Activated naive CD8-positive, alpha-beta T cell treated with anti-CD3 and anti-CD28 coated beads, Interleukin-2, amount 10 ng/mL, durations not matched to agents 7 days and 5 days (primary cell): ENCODE data around the gene VPS52. TPM values are rescaled to one million over a fixed set of nuclear protein-coding genes. Genes with fewer than 3 reads are reported as not detected.

Experiments
- ATAC-seq: fragments of 150-1000 bp; cut with Tn5 transposase; one replicate; pipeline ENCODE4 v1.10.0; 2021; ENCODE audit warnings: low read depth, moderate library complexity
- POLR2A ChIA-PET: fragments of 350-600 bp; sonication (Branson Sonifier 250); formaldehyde crosslinking; loops from one replicate; lab custom pipeline; 2021; ENCODE audit warnings: antibody characterized with exemption; lab: Charles Lee
- DNase-seq: peaks from one replicate; pipeline ENCODE4 v3.0.0; 2021
- H3K27ac Mint-ChIP-seq: one replicate; pipeline ENCODE4 v1.8.0; 2022; ENCODE audit warnings: mild to moderate bottlenecking, mixed read lengths
- H3K27me3 Mint-ChIP-seq: one replicate; pipeline ENCODE4 v1.8.0; 2022; ENCODE audit warnings: mild to moderate bottlenecking, moderate library complexity, mixed read lengths
- H3K36me3 Mint-ChIP-seq: one replicate; pipeline ENCODE4 v1.8.0; 2021; ENCODE audit warnings: mild to moderate bottlenecking, mixed read lengths
- H3K4me1 Mint-ChIP-seq: one replicate; pipeline ENCODE4 v1.8.0; 2021; ENCODE audit warnings: mixed read lengths
- H3K4me3 Mint-ChIP-seq: one replicate; pipeline ENCODE4 v1.8.0; 2022; ENCODE audit warnings: mild to moderate bottlenecking, moderate library complexity, mixed read lengths
- H3K9me3 Mint-ChIP-seq: one replicate; pipeline ENCODE4 v1.8.0; 2021; ENCODE audit warnings: mixed read lengths
- total RNA-seq, 2 experiments: library from RNA; stranded (reverse); gene quantifications; one replicate each; pipeline ENCODE4 v1.2.3, GENCODE V29; 2021

Gene VPS52
- total RNA-seq, 2 experiments from 2014 or later = 72.3 to 76.0 TPM

DNA sequence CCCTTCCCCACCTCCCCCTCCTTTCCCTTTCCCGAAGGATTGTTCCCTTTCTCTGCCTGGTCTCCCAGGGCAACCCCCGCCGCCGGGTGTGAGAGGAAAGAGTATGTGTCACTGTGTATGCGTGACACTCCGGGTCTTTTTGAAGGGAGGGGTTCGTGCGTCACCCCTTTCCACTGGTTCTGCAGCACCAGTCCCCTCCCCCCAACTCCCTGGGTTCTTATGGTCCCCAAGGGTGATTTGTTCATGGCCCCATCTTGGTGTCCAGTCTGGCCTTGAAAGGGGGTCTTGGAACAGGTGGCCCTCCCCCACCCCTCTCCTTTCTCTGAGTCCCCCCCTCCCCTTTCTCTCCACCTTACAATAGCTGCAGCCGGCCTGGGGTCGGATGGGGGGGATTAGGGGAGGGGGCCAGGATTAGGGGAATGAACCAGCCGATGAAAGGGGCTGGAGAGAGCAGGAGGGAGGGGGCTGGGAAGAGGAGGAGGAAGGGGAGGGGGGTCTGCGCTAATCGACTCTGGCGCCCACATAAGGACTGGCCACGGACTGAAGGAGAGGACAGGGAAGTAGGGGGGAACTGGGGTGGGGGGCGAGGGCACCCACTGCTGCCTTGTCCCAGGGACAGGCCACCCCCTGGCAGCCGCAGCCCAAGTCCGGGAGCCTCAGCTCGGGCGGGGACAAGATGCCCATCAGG lies 64.7 kb downstream of the VPS52 start:
- Mint-ChIP-seq H3K27ac (peak overlapping the region; percentile 90), H3K4me3 (peak overlapping the region; percentile 91)

DNA sequence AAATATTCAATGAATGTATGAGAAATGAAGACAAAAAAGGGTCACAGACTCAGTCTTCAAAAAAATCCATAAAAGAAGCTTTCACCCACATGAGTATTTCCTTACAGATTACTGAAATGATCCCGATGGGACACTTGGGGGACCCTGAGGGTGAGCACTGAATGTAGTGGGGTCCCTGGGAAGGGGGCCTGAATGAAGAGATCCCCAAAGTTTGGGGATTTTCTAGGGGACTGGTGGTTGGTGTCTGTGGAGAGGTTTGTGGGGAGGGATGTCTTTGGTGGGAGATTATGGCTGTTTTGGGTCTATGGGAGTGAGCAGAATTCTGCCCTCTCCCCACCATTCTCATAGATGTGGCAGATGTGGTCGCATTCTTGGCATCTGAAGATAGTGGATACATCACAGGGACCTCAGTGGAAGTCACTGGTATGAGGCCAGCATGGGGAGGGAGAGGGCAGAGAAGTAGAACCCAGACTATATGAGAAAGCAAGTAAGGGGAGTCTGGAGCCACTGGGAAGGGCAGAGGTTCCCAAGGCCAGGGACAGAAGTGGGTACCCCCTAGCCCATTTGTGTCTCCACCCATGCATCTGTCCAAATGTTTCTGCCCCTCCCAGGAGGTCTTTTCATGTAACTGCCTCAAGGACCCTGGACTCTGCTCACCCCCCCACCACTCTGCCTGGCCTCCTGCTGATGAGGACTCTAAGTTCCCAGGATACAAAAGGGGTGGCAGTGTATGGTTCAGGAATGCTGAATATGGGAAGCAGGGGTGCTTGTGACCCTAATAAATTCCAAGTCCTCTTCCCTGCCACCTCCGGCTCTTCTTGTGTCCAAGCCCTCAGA lies 65.4 kb downstream of the VPS52 start:
- peaks cover 26% of the 10 kb centered on the region for H3K36me3 Mint-ChIP-seq
- DNase-seq (no peak), ATAC-seq (no peak)
- peak overlapping the region; percentile 62 for H3K27ac Mint-ChIP-seq
- H3K4me1 Mint-ChIP-seq = peaks cover 42% of the 10 kb centered on the region
- POLR2A ChIA-PET = interaction anchor here (0.7 to 1.4 kb wide), 2 partner anchors 23 to 42 kb away, joined by 4 to 5 read pairs; no protein-coding TSS in a partner anchor
- peak overlapping the region; percentile 46 for H3K4me3 Mint-ChIP-seq
- no peaks in the 10 kb centered on the region for H3K27me3 Mint-ChIP-seq
- H3K9me3 Mint-ChIP-seq = no peaks in the 10 kb centered on the region

More for the DNA sequence above, 64.7 kb downstream of the VPS52 start:
- POLR2A ChIA-PET = interaction anchor here (1.5 to 2.5 kb wide), 3 partner anchors 9 to 53 kb away, joined by 3 to 26 read pairs (median 4); no protein-coding TSS in a partner anchor
- Mint-ChIP-seq H3K36me3 (peaks cover 22% of the 10 kb centered on the region), H3K9me3 (no peaks in the 10 kb centered on the region), H3K27me3 (no peaks in the 10 kb centered on the region), H3K4me1 (peaks cover 38% of the 10 kb centered on the region)
- DNase-seq = no peak
- no peak for ATAC-seq

DNA sequence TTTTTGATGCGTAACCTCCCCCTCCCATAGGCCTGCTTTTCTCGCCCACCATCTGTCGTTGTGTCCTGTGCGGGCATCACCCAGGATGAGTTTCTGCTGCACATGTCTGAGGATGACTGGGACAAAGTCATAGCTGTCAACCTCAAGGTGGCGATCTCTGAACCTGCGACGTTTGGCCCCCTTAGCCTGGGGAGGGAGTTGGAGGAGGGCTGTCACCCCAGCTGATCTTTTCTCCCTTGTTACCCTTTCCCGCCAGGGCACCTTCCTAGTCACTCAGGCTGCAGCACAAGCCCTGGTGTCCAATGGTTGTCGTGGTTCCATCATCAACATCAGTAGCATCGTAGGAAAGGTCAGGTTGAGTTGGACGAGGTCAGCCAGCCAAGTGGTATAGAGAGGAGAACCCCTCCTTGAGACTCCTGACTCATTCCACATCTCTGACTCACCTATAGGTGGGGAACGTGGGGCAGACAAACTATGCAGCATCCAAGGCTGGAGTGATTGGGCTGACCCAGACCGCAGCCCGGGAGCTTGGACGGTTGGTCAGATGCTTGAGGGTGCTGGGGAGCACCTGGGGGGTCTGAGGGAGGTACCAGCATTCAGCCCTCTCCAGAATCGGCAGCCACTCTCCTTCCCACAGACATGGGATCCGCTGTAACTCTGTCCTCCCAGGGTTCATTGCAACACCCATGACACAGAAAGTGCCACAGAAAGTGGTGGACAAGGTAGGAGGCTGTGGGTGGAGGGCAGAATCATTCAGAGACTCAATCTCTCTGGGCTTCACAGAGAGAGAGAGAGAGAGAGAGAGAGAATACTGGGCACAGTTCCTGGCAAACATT lies 66.3 kb downstream of the VPS52 start:
- POLR2A ChIA-PET = interaction anchor here (0.6 to 1.7 kb wide), 7 partner anchors 22 to 188 kb away, joined by 3 to 15 read pairs (median 5); partner anchors contain the start of genes B3GALT4, RPS18 and VPS52
- ATAC-seq (no peak), DNase-seq (no peak)
- Mint-ChIP-seq H3K27me3 (no peaks in the 10 kb centered on the region), H3K27ac (peak overlapping the region; percentile 93), H3K36me3 (peaks cover 26% of the 10 kb centered on the region), H3K9me3 (no peaks in the 10 kb centered on the region), H3K4me3 (peak overlapping the region; percentile 97), H3K4me1 (peaks cover 42% of the 10 kb centered on the region)

DNA sequence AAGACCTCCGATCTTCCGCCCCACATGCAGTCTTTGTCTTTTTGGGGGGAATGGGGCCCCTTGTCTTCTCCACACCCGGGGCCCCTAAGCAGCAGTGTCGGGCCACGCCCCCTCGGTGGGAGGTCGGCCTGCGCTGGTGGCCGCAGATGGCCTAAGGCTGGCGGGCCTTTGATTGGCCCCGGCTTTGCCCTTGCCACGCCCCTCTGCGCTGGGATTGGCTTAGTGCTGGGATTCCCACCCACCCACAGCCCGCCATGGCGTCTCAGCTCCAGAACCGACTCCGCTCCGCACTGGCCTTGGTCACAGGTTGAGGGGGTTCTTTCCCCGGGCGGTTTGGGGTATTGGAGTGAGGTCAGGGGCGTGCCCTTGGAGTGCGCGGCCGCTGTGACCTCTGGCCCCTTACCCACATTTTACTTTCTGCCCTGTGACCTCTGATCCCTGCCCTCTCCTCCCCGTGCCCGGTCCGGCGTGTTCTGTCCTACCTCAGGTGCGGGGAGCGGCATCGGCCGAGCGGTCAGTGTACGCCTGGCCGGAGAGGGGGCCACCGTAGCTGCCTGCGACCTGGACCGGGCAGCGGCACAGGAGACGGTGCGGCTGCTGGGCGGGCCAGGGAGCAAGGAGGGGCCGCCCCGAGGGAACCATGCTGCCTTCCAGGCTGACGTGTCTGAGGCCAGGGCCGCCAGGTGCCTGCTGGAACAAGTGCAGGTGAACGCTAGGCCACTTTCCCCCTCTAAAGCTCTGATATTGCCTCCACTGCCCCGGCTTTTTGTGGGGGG lies 67.1 kb downstream of the VPS52 start, which contains the start of gene HSD17B8:
Gene HSD17B8, plus strand, starts transcription at position 241 of the 776 bp plus-strand sequence. Its CDS starts 14 bp downstream, at position 255.
- POLR2A ChIA-PET = interaction anchor here (0.6 to 1.7 kb wide), 7 partner anchors 21 to 189 kb away, joined by 3 to 15 read pairs (median 5); partner anchors contain the start of genes B3GALT4, RPS18 and VPS52
- no peaks in the 10 kb centered on the region for H3K9me3 Mint-ChIP-seq
- peaks cover 24% of the 10 kb centered on the region for H3K36me3 Mint-ChIP-seq
- no peaks in the 10 kb centered on the region for H3K27me3 Mint-ChIP-seq
- peaks cover 44% of the 10 kb centered on the region for H3K4me1 Mint-ChIP-seq
- DNase-seq (peak; percentile 91), ATAC-seq (peak; percentile 65)
- peak within 1 kb of the TSS; percentile 97 for H3K4me3 Mint-ChIP-seq
- peak within 1 kb of the TSS; percentile 93 for H3K27ac Mint-ChIP-seq

DNA sequence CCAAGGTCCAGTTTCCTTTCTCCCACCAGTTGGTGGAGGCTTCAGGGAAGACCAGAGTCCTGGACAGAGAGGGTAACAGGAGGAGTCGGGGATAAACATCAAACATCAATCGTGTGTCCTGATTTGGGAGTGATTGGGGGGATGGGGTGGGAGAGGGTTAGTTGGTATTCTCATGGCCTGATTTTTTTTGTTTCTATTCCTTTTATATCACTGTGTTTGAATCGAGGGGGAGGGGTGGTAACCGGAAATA lies 67.6 kb downstream of the VPS52 start:
- peaks cover 44% of the 10 kb centered on the region for H3K4me1 Mint-ChIP-seq
- POLR2A ChIA-PET = interaction anchor here (1.0 to 1.7 kb wide), 4 partner anchors 20 to 73 kb away, joined by 3 to 15 read pairs (median 5); partner anchors contain the start of genes B3GALT4, RPS18 and VPS52
- peak overlapping the region; percentile 97 for H3K4me3 Mint-ChIP-seq
- H3K27ac Mint-ChIP-seq = peak overlapping the region; percentile 79
- no peak for ATAC-seq
- DNase-seq = no peak
- no peaks in the 10 kb centered on the region for H3K27me3 Mint-ChIP-seq
- no peaks in the 10 kb centered on the region for H3K9me3 Mint-ChIP-seq
- peaks cover 21% of the 10 kb centered on the region for H3K36me3 Mint-ChIP-seq

DNA sequence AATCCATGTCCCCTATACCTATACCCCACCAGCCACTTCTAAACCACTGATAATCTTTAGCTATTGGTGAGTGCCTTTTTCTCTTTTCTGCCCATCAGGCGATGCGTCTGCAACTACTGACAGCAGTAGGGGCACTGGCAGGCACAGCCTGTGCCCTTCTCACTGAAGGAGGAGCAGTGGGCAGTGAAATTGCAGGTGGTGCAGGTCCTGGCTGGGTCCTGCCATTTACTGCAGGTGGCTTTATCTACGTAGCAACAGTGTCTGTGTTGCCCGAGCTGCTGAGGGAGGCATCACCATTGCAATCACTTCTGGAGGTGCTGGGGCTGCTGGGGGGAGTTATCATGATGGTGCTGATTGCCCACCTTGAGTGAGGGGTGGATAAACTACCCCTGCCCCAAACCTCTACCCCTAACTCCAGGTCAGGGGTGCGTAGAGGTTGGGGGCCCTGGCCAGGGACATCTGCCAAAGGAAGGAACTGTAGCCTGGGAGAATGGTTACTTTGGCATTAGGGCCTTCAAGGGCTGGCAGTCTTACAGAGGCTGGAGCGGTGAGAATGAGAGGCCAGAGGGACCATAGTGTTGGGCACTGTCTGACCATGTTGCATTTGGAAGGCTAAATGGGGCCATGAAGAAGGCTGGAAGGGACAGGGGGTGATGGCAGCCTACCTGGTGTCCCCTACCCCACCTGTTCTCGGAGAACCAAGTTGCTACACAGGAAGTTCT lies 68.1 kb downstream of the VPS52 start:
- ATAC-seq = no peak
- Mint-ChIP-seq H3K27ac (peak overlapping the region; percentile 77), H3K4me1 (peaks cover 44% of the 10 kb centered on the region), H3K36me3 (peaks cover 21% of the 10 kb centered on the region), H3K9me3 (no peaks in the 10 kb centered on the region), H3K27me3 (no peaks in the 10 kb centered on the region), H3K4me3 (peak overlapping the region; percentile 97)
- POLR2A ChIA-PET = no interaction called here
- DNase-seq = no peak

DNA sequence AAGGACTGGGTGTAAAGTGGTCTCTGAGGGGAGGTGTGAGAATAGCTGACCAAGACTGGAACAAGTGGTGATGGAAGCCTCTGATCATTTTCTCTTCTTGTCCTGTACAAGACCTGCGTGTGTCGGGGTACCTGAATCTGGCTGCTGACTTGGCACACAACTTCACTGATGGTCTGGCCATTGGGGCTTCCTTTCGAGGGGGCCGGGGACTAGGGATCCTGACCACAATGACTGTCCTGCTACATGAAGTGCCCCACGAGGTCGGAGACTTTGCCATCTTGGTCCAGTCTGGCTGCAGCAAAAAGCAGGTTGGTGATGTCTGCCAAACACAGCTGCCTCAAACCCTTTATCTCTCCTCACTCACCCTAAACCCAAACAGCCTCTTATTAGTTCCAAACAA lies 68.9 kb downstream of the VPS52 start:
- H3K4me1 Mint-ChIP-seq = peaks cover 51% of the 10 kb centered on the region
- H3K27me3 Mint-ChIP-seq = no peaks in the 10 kb centered on the region
- H3K27ac Mint-ChIP-seq = peak overlapping the region; percentile 96
- peak overlapping the region; percentile 28 for H3K4me3 Mint-ChIP-seq
- no peaks in the 10 kb centered on the region for H3K9me3 Mint-ChIP-seq
- POLR2A ChIA-PET = interaction anchor here (0.5 kb wide), 1 partner anchor 13 kb away, joined by 3 read pairs; no protein-coding TSS in a partner anchor
- DNase-seq (no peak), ATAC-seq (no peak)
- H3K36me3 Mint-ChIP-seq = peaks cover 21% of the 10 kb centered on the region

DNA sequence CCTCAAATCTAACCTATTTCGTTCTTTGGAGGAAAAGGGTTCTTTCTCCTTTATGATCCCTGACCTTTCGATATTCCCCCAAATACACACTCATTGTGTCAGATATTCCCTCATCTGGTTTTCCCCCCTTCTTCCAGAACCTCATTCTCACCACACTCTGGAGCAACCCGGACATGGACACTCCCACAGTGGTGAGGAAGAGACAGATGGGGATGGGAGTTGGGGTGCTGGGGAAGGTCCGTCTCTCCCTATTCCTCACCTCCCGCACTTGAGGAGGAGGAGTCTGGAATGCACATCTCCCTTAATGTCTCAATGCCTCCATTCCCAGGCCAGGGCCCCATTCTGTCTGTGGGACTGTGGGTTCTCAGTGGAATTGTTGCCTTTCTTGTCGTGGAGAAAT lies 69.7 kb downstream of the VPS52 start:
- Mint-ChIP-seq H3K36me3 (peaks cover 23% of the 10 kb centered on the region), H3K4me3 (peak overlapping the region; percentile 96), H3K27ac (peak overlapping the region; percentile 96), H3K4me1 (peaks cover 57% of the 10 kb centered on the region), H3K9me3 (no peaks in the 10 kb centered on the region), H3K27me3 (no peaks in the 10 kb centered on the region)
- POLR2A ChIA-PET = no interaction called here
- no peak for DNase-seq
- no peak for ATAC-seq

DNA sequence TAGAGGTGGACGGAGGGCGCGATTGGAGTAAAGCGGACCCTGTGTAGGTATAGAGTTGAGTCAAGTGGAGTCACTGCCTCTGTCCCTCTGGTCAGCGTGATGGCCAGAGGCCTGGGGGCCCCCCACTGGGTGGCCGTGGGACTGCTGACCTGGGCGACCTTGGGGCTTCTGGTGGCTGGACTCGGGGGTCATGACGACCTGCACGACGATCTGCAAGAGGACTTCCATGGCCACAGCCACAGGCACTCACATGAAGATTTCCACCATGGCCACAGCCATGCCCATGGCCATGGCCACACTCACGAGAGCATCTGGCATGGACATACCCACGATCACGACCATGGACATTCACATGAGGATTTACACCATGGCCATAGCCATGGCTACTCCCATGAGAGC lies 70.5 kb downstream of the VPS52 start:
- no peak for ATAC-seq
- H3K9me3 Mint-ChIP-seq = no peaks in the 10 kb centered on the region
- H3K36me3 Mint-ChIP-seq = peaks cover 28% of the 10 kb centered on the region
- H3K27ac Mint-ChIP-seq = peak overlapping the region; percentile 96
- POLR2A ChIA-PET = no interaction called here
- H3K4me3 Mint-ChIP-seq = peak overlapping the region; percentile 96
- no peaks in the 10 kb centered on the region for H3K27me3 Mint-ChIP-seq
- DNase-seq = no peak
- H3K4me1 Mint-ChIP-seq = peaks cover 56% of the 10 kb centered on the region
